CD4-positive, alpha-beta T cell treated with Interferon gamma for 1 hour (primary cell): ENCODE results near the gene SF1.

Experiments
- DNase-seq: peaks from one replicate; pipeline ENCODE4 v3.0.0-alpha.2; 2020

The SF1 gene

GRCh38 chr11:64759131-64759721 is 19.1 kb downstream of the SF1 start:
- no peak for DNase-seq

GRCh38 chr11:64758330-64759079 is 19.8 kb downstream of the SF1 start:
- no peak for DNase-seq

- DNase-seq, result no peak
Measured at GRCh38 chr11:64757549-64758329, 20.6 kb downstream of the SF1 start.

- no peak for DNase-seq
Measured at GRCh38 chr11:64755681-64756361, 22.5 kb downstream of the SF1 start.

GRCh38 chr11:64754919-64755662 is 23.3 kb downstream of the SF1 start:
- no peak for DNase-seq

GRCh38 chr11:64754124-64754918 is 24.0 kb downstream of the SF1 start:
- DNase-seq, result no peak

- no peak for DNase-seq
Measured at GRCh38 chr11:64753380-64754123, 24.8 kb downstream of the SF1 start.

- DNase-seq, result no peak
Measured at GRCh38 chr11:64753019-64753379, 25.3 kb downstream of the SF1 start.

- no peak for DNase-seq
Measured at GRCh38 chr11:64752175-64752970, 26.0 kb downstream of the SF1 start.

- DNase-seq, result no peak
Measured at GRCh38 chr11:64751580-64751979, 26.8 kb downstream of the SF1 start.

GRCh38 chr11:64751136-64751535 is 27.2 kb downstream of the SF1 start:
- no peak for DNase-seq

- no peak for DNase-seq
Measured at GRCh38 chr11:64750361-64751054, 27.8 kb downstream of the SF1 start.

- DNase-seq, result no peak
Measured at GRCh38 chr11:64747961-64748665, 30.2 kb downstream of the SF1 start.

- DNase-seq, result no peak
Measured at GRCh38 chr11:64746486-64746885, 31.9 kb downstream of the SF1 start.

GRCh38 chr11:64745521-64746328 is 32.6 kb downstream of the SF1 start:
- DNase-seq, result peak; percentile 81

GRCh38 chr11:64745189-64745520 is 33.2 kb downstream of the SF1 start:
- DNase-seq, result peak; percentile 93

- DNase-seq, result no peak
Measured at GRCh38 chr11:64744544-64745188, 33.7 kb downstream of the SF1 start.
